Right atrium auricular region (tissue), 2 donors: ENCODE results near the gene SMC3. TPM values are rescaled to one million over a fixed set of nuclear protein-coding genes. Genes with fewer than 3 reads are reported as not detected.
"Not testable (repeated sequence)": the region's sequence is repeated elsewhere in the genome, so short reads cannot be mapped to it uniquely, and the experiment has no call there.

Experiments used
- DNase-seq: peaks from one replicate; pipeline ENCODE4 v3.0.0-alpha.2; 2019; ENCODE audit warnings: low spot score
- H3K27ac ChIP-seq, 2 donors: fragments of 200-600 bp; sonication (generic); 1 replicate in 1 of 2; 2 replicates in 1 of 2; pipeline ENCODE4 v1.5.1; 2016 to 2019
- H3K27me3 ChIP-seq, 2 donors: fragments of 200-600 bp; sonication (generic); one replicate each; pipeline versions ENCODE4 v1.5.1 to v1.6.0; 2017 to 2019
- H3K36me3 ChIP-seq: fragments of 200-600 bp; sonication (generic); one replicate; pipeline ENCODE4 v1.5.1; 2016
- H3K4me1 ChIP-seq, 2 donors: fragments of 200-600 bp; sonication (generic); one replicate each; pipeline versions ENCODE4 v1.5.1 to v1.6.0; 2017 to 2019
- H3K4me3 ChIP-seq, 2 donors: fragments of 200-600 bp; sonication (generic); 1 replicate in 1 of 2; 2 replicates in 1 of 2; pipeline ENCODE4 v1.5.1; 2017 to 2019; ENCODE audit warnings: mild to moderate bottlenecking in 1 of 2, moderate library complexity in 1 of 2
- H3K9me3 ChIP-seq, 2 donors: fragments of 200-600 bp; sonication (generic); one replicate each; pipeline ENCODE4 v1.5.1; 2019
- CTCF ChIP-seq, 2 donors: fragments of 200-600 bp; sonication (generic); IDR thresholded peaks; one replicate each; pipeline ENCODE4 v1.5.1; 2019; ENCODE audit warnings: antibody characterized with exemption in 2 of 2
- total RNA-seq, 2 donors: library from RNA; depleted of rRNA; stranded (reverse); fragments of >200 nt; gene quantifications; one replicate each; pipeline ENCODE4 v1.1.0, GENCODE V29; 2016

SMC3 gene
- total RNA-seq, 2 donors from 2014 or later = 18.1 to 18.3 TPM

DNA sequence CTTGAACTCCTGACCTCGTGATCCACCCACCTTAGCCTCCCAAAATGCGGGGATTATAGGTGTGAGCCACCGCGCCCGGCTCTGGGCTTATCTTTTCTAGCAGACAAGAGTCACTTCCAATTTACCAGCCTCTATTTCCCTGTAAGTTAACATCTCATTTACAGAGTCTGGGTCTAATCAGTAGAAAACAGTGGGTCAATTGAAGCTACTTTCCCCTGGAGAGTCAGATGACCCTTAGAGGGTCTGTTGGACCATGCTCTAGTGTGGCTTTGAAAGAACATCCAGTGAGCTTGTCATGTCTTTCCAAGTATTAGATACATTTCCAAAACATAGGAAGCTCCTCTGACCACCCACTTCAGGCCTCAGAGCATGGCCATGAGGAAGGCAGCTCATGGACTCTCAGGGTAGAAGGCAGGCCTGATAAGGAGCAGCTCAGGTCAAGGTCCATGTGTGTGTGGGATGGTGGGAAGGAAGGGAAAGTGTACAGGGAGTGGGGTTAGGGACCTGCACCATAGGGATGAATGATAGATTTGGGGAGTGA is 49.1 kb downstream of the SMC3 start:
- H3K36me3 ChIP-seq = no peaks in the 10 kb centered on the region
- no peak overlapping the region for H3K27ac ChIP-seq
- no peaks in the 10 kb centered on the region for H3K9me3 ChIP-seq
- no peak overlapping the region for H3K4me3 ChIP-seq
- DNase-seq = no peak
- no peaks in the 10 kb centered on the region for H3K27me3 ChIP-seq
- TF ChIP-seq CTCF (IDR thresholded peaks at IDR 0.05) = no peak
- H3K4me1 ChIP-seq = no peaks in the 10 kb centered on the region

- Histone ChIP-seq H3K27ac (no peak overlapping the region), H3K4me1 (no peaks in the 10 kb centered on the region), H3K27me3 (no peaks in the 10 kb centered on the region), H3K4me3 (no peak overlapping the region), H3K36me3 (no peaks in the 10 kb centered on the region), H3K9me3 (no peaks in the 10 kb centered on the region)
- no peak for DNase-seq
- TF ChIP-seq CTCF (IDR thresholded peaks at IDR 0.05) = no peak
These were observed 50.1 kb downstream of the SMC3 start for GRCh38 chr10:110617425-110618229.

GRCh38 chr10:110618230-110618610 is 50.7 kb downstream of the SMC3 start:
- no peaks in the 10 kb centered on the region for H3K9me3 ChIP-seq

DNA sequence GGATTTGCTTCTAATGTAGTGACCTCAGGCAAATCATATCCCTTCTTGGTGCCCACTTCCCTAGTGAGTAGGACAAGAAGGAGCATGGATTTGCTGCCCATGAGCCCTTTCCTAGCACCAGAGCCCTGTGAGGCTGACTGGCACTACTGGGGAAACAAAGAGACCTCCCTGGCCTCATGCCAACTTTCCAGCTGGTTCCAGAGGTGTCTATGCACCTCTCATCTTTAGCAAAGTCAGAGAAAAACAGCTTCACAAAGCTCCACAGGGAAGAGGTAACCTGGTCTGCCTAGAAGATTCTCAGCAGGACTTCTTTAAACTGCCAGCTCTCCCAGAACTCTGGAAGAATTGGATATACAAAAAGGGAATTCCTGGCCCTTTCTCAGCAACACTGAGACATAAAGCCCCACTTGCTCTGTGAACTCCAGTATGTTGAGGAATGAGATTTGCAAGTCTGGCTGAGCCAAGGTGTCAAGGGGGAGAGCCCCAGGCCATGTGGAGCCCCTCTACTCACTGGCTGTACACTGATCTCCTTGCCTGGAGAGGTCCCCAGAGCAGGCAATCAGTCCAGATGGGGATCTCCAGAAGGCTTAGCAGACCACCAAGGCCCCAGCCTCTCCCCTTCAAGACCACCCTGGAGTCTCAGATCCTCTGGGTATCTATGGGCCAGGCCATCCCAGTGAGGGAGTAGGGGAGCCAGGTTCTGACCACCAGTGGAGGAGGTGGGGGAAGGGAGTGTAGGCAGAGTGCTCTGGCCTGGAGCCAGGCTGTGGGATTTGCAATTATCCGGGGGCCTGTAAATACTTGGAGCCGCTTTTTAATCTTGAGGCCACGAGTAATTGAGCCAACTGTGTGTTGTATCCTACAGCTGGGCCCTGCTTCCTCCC is 52.3 kb downstream of the SMC3 start:
- no peak overlapping the region for H3K4me3 ChIP-seq
- no peak overlapping the region for H3K27ac ChIP-seq
- DNase-seq = no peak
- H3K36me3 ChIP-seq = no peaks in the 10 kb centered on the region
- no peaks in the 10 kb centered on the region for H3K4me1 ChIP-seq
- H3K27me3 ChIP-seq = no peaks in the 10 kb centered on the region
- no peaks in the 10 kb centered on the region for H3K9me3 ChIP-seq
- TF ChIP-seq CTCF (IDR thresholded peaks at IDR 0.05) = no peak

More at GRCh38 chr10:110618230-110618610, 50.7 kb downstream of the SMC3 start:
- H3K4me1 ChIP-seq = no peaks in the 10 kb centered on the region
- DNase-seq = no peak
- no peaks in the 10 kb centered on the region for H3K27me3 ChIP-seq
- no peak overlapping the region for H3K4me3 ChIP-seq
- TF ChIP-seq CTCF (IDR thresholded peaks at IDR 0.05) = no peak
- no peak overlapping the region for H3K27ac ChIP-seq
- H3K36me3 ChIP-seq = no peaks in the 10 kb centered on the region

- DNase-seq = no peak
- Histone ChIP-seq H3K4me3 (no peak overlapping the region), H3K27me3 (no peaks in the 10 kb centered on the region), H3K27ac (no peak overlapping the region), H3K4me1 (no peaks in the 10 kb centered on the region), H3K9me3 (no peaks in the 10 kb centered on the region), H3K36me3 (no peaks in the 10 kb centered on the region)
- no peak for TF ChIP-seq CTCF (IDR thresholded peaks at IDR 0.05)
These were observed 52.9 kb downstream of the SMC3 start for GRCh38 chr10:110620398-110620719.

DNA sequence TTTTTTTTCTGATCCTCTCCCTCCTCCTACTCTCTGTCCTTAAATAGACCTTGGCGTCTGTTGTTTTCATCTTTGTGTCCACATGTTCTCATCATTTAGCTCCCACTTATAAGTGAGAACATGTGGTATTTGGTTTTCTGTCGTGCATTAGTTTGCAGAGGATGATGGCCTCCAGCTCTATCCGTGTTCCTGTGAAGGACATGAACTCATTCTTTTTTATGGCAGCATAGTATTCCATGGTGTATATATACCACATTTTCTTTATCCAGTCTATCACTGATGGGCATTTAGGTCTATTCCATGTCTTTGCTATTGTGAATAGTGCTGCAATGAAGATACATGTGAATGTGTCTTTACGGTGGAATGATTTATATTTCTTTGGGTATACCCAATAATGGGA is 55.8 kb downstream of the SMC3 start:
- not testable (repeated sequence) for H3K4me3 ChIP-seq, H3K4me1 ChIP-seq, H3K9me3 ChIP-seq, H3K36me3 ChIP-seq, DNase-seq, H3K27me3 ChIP-seq, H3K27ac ChIP-seq
